Calu3 (cell line): ENCODE measurements around the gene MINPP1. TPM values are rescaled to one million over a fixed set of nuclear protein-coding genes. Genes with fewer than 3 reads are reported as not detected.

Experiments
- BruUV-seq: library from RNA; stranded (reverse); fragments of 400-500 nt; replicated peaks from 2 replicates; lab custom pipeline; 2021; lab: Mats Ljungman, UMichigan
- CTCF ChIA-PET: fragments of 300-600 bp; sonication (Branson Sonifier 250); formaldehyde crosslinking; loops from one replicate; lab custom pipeline; 2022; ENCODE audit warnings: antibody characterized with exemption; lab: Charles Lee
- DNase-seq: peaks from one replicate; pipeline ENCODE4 v3.0.0; 2022
- H3K27ac Mint-ChIP-seq: one replicate; pipeline ENCODE4 v1.8.0; 2022; ENCODE audit warnings: mixed read lengths; ENCODE audit not compliant: unreplicated experiment
- H3K27me3 Mint-ChIP-seq: one replicate; pipeline ENCODE4 v1.8.0; 2022; ENCODE audit warnings: mixed read lengths; ENCODE audit not compliant: unreplicated experiment
- H3K36me3 Mint-ChIP-seq: one replicate; pipeline ENCODE4 v1.8.0; 2022; ENCODE audit warnings: mild to moderate bottlenecking, moderate library complexity, mixed read lengths; ENCODE audit not compliant: insufficient read depth, unreplicated experiment
- H3K4me1 Mint-ChIP-seq: one replicate; pipeline ENCODE4 v1.8.0; 2022; ENCODE audit warnings: mild to moderate bottlenecking, low read depth, mixed read lengths; ENCODE audit not compliant: unreplicated experiment
- H3K4me3 Mint-ChIP-seq: one replicate; pipeline ENCODE4 v1.8.0; 2022; ENCODE audit warnings: mild to moderate bottlenecking, low read depth, moderate library complexity, mixed read lengths; ENCODE audit not compliant: unreplicated experiment
- H3K9me3 Mint-ChIP-seq: one replicate; pipeline ENCODE4 v1.8.0; 2022; ENCODE audit warnings: low read depth, mixed read lengths; ENCODE audit not compliant: unreplicated experiment
- CTCF ChIP-seq: fragments of 200-600 bp; IDR thresholded peaks from one replicate; pipeline ENCODE4 v1.8.0; 2022; ENCODE audit warnings: antibody characterized with exemption; ENCODE audit not compliant: unreplicated experiment
- intact Hi-C: fragments of 100-400 bp; cut with micrococcal nuclease; formaldehyde crosslinking; loops from one replicate; pipeline ENCODE4 v1.10.0; 2022; ENCODE audit not compliant: unreplicated experiment
- total RNA-seq: library from RNA; stranded (reverse); gene quantifications from 2 replicates; pipeline ENCODE4 v1.2.3, GENCODE V29; 2022

MINPP1 gene
- total RNA-seq, 1 experiment from 2014 or later = 12.6 TPM

- no peaks in the 10 kb centered on the region for H3K9me3 Mint-ChIP-seq
- no peaks in the 10 kb centered on the region for H3K36me3 Mint-ChIP-seq
- no peaks in the 10 kb centered on the region for H3K4me1 Mint-ChIP-seq
- H3K27ac Mint-ChIP-seq = no peak overlapping the region
- H3K27me3 Mint-ChIP-seq = no peaks in the 10 kb centered on the region
- no peak for DNase-seq
- CTCF ChIA-PET = no interaction called here
- intact Hi-C loops = no loop called here
- BruUV-seq = no TSS peak
- no peak overlapping the region for H3K4me3 Mint-ChIP-seq
- TF ChIP-seq CTCF = no peak
Measured at GRCh38 chr10:87557409-87557808, 52.7 kb downstream of the MINPP1 start.

- no peak for TF ChIP-seq CTCF
- no peak overlapping the region for H3K27ac Mint-ChIP-seq
Measured at GRCh38 chr10:87558333-87558732, 53.6 kb downstream of the MINPP1 start.

GRCh38 chr10:87559392-87559791 is 54.7 kb downstream of the MINPP1 start:
- Mint-ChIP-seq H3K27me3 (no peaks in the 10 kb centered on the region), H3K9me3 (no peaks in the 10 kb centered on the region), H3K36me3 (no peaks in the 10 kb centered on the region), H3K27ac (no peak overlapping the region), H3K4me3 (no peak overlapping the region), H3K4me1 (no peaks in the 10 kb centered on the region)
- intact Hi-C loops = no loop called here
- CTCF ChIA-PET = no interaction called here
- TF ChIP-seq CTCF = no peak
- DNase-seq = no peak
- no TSS peak for BruUV-seq

More at GRCh38 chr10:87558333-87558732, 53.6 kb downstream of the MINPP1 start:
- CTCF ChIA-PET = no interaction called here
- H3K4me3 Mint-ChIP-seq = no peak overlapping the region
- H3K4me1 Mint-ChIP-seq = no peaks in the 10 kb centered on the region
- H3K27me3 Mint-ChIP-seq = no peaks in the 10 kb centered on the region
- intact Hi-C loops = no loop called here
- H3K36me3 Mint-ChIP-seq = no peaks in the 10 kb centered on the region
- H3K9me3 Mint-ChIP-seq = no peaks in the 10 kb centered on the region
- no peak for DNase-seq
- BruUV-seq = no TSS peak

- DNase-seq = no peak
- no peaks in the 10 kb centered on the region for H3K9me3 Mint-ChIP-seq
- H3K36me3 Mint-ChIP-seq = no peaks in the 10 kb centered on the region
- H3K27me3 Mint-ChIP-seq = no peaks in the 10 kb centered on the region
- no peak overlapping the region for H3K27ac Mint-ChIP-seq
- intact Hi-C loops = no loop called here
- no peak for TF ChIP-seq CTCF
- no TSS peak for BruUV-seq
- no peak overlapping the region for H3K4me3 Mint-ChIP-seq
- CTCF ChIA-PET = no interaction called here
- H3K4me1 Mint-ChIP-seq = no peaks in the 10 kb centered on the region
Measured at GRCh38 chr10:87560495-87561129, 55.9 kb downstream of the MINPP1 start.
